MM.1S (cell line): ENCODE data around the gene CIAO1.

ENCODE experiments used
- CTCF ChIP-seq: fragments of 300-600 bp; sonication (generic); IDR thresholded peaks from 2 replicates; pipeline ENCODE4 v1.5.1; 2016; ENCODE audit warnings: antibody characterized with exemption, low read length, mixed read lengths
- EZH2 ChIP-seq: fragments of 300-600 bp; sonication (generic); optimal IDR thresholded peaks from 2 replicates; pipeline ENCODE3; 2017; ENCODE audit warnings: low read depth, mild to moderate bottlenecking, antibody characterized with exemption, low read length, mixed read lengths

- TF ChIP-seq EZH2 (no peak), CTCF (no peak)
These were observed 17.4 kb upstream of the CIAO1 start for GRCh38 chr2:96248624-96249023.
